ENCODE measurements around the gene SOCS6. TPM values are rescaled to one million over a fixed set of nuclear protein-coding genes. Genes with fewer than 3 reads are reported as not detected.
"Not testable (repeated sequence)": the region's sequence is repeated elsewhere in the genome, so short reads cannot be mapped to it uniquely, and the experiment has no call there.

SOCS6 gene
- total RNA-seq, 4 donors from 2014 or later: 14.1 to 22.3 (median 19.4) TPM

- no peaks in the 10 kb centered on the region for H3K4me1 ChIP-seq
- H3K27me3 ChIP-seq: no peaks in the 10 kb centered on the region
- TF ChIP-seq CTCF (IDR thresholded peaks at IDR 0.05) (no peak), POLR2A (IDR thresholded peaks at IDR 0.05; ENCODE audit: low read depth) (no peak)
- H3K4me3 ChIP-seq: no peak overlapping the region
- WGBS: 86% methylated on average over 5 of the region's 5 CpGs
- intact Hi-C loops (cut with DNase I): no loop called here
- peaks cover 0 to 9% (median 6%) of the 10 kb centered on the region in 4 donors for H3K9me3 ChIP-seq
- DNase-seq (ENCODE audit: extremely low spot score): no peak
- no peak overlapping the region for H3K27ac ChIP-seq (replicated peaks in 1 of 4)
- H3K36me3 ChIP-seq: peaks cover 0 to 18% (median 11%) of the 10 kb centered on the region in 4 donors
These were observed 67.0 kb downstream of the SOCS6 start for GRCh38 chr18:70355620-70356385.

DNA sequence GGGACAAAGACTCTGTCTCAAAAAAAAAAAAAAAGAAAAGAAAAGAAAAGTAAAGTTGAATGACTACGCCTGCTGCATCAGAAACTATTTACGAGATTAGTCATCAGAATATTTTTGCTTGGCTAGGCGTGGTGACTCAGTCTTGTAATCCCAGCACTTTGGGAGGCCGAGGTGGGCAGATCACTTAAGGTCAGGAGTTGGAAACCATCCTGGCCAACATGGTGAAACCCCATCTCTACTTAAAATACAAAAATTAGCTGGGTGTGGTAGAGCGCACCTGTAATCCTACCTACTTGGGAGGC is 69.2 kb downstream of the SOCS6 start:
- DNase-seq (ENCODE audit: extremely low spot score); H3K9me3 ChIP-seq; H3K27me3 ChIP-seq; intact Hi-C loops (cut with DNase I); H3K4me3 ChIP-seq; H3K36me3 ChIP-seq; H3K27ac ChIP-seq (replicated peaks in 1 of 4); H3K4me1 ChIP-seq: not testable (repeated sequence)
- 84% methylated on average over 5 of the region's 5 CpGs for WGBS

- no peaks in the 10 kb centered on the region for H3K4me1 ChIP-seq
- 96% methylated on average over 6 of the region's 6 CpGs for WGBS
- no peak for TF ChIP-seq EP300 (IDR thresholded peaks at IDR 0.05)
- no peak for TF ChIP-seq CTCF (IDR thresholded peaks at IDR 0.05)
- no peak for TF ChIP-seq POLR2AphosphoS5 (IDR thresholded peaks at IDR 0.05)
- no peak for TF ChIP-seq POLR2A (IDR thresholded peaks at IDR 0.05; ENCODE audit: low read depth)
- H3K27ac ChIP-seq (replicated peaks in 1 of 4): no peak overlapping the region
- no peaks in the 10 kb centered on the region for H3K27me3 ChIP-seq
- no peak for DNase-seq (ENCODE audit: extremely low spot score)
- peaks cover 0 to 9% (median 5%) of the 10 kb centered on the region in 4 donors for H3K9me3 ChIP-seq
- intact Hi-C loops (cut with DNase I): no loop called here
- no peaks in the 10 kb centered on the region for H3K36me3 ChIP-seq
- no peak overlapping the region for H3K4me3 ChIP-seq
These were observed 70.2 kb downstream of the SOCS6 start for GRCh38 chr18:70359071-70359470.

DNA sequence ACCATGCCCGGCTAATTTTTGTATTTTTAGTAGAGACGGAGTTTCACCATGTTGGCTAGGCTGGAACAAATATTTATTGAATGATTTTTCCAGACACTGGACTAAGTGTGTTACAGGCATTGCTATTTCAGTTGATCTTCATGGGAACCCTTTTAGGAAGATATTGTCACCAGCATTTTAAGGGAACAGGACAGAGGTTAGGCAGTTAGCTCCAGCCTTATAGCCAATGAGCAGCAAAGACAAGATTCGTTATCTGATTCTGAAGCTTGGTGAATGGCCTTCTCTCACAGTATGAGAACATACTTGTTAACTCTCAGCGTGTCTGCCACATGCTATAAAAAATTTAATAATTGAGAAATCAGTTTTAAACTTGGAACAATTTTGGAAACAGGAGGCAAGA is 73.4 kb downstream of the SOCS6 start:
- Histone ChIP-seq H3K27ac (replicated peaks in 1 of 4) (no peak overlapping the region), H3K27me3 (no peaks in the 10 kb centered on the region), H3K4me3 (no peak overlapping the region), H3K4me1 (no peaks in the 10 kb centered on the region), H3K36me3 (no peaks in the 10 kb centered on the region), H3K9me3 (no peaks in the 10 kb centered on the region)
- WGBS: 87% methylated on average over 4 of the region's 4 CpGs
- intact Hi-C loops (cut with DNase I): no loop called here
- no peak for DNase-seq (ENCODE audit: extremely low spot score)
- TF ChIP-seq POLR2AphosphoS5 (IDR thresholded peaks at IDR 0.05): no peak
- TF ChIP-seq POLR2A (IDR thresholded peaks at IDR 0.05; ENCODE audit: low read depth): no peak
- TF ChIP-seq CTCF (IDR thresholded peaks at IDR 0.05): no peak
- TF ChIP-seq EP300 (IDR thresholded peaks at IDR 0.05): no peak

GRCh38 chr18:70363861-70364260 is 75.0 kb downstream of the SOCS6 start:
- Histone ChIP-seq H3K27ac (replicated peaks in 1 of 4) (no peak overlapping the region), H3K4me1 (no peaks in the 10 kb centered on the region), H3K36me3 (no peaks in the 10 kb centered on the region), H3K9me3 (no peaks in the 10 kb centered on the region), H3K4me3 (no peak overlapping the region), H3K27me3 (no peaks in the 10 kb centered on the region)
- intact Hi-C loops (cut with DNase I): no loop called here
- no peak for TF ChIP-seq POLR2A (IDR thresholded peaks at IDR 0.05; ENCODE audit: low read depth)
- TF ChIP-seq EP300 (IDR thresholded peaks at IDR 0.05): no peak
- no peak for TF ChIP-seq CTCF (IDR thresholded peaks at IDR 0.05)
- TF ChIP-seq POLR2AphosphoS5 (IDR thresholded peaks at IDR 0.05): no peak
- 88% methylated on average over 2 of the region's 2 CpGs for WGBS
- no peak for DNase-seq (ENCODE audit: extremely low spot score)
